ENCODE data around the gene C10orf62.

C10orf62 gene

DNA sequence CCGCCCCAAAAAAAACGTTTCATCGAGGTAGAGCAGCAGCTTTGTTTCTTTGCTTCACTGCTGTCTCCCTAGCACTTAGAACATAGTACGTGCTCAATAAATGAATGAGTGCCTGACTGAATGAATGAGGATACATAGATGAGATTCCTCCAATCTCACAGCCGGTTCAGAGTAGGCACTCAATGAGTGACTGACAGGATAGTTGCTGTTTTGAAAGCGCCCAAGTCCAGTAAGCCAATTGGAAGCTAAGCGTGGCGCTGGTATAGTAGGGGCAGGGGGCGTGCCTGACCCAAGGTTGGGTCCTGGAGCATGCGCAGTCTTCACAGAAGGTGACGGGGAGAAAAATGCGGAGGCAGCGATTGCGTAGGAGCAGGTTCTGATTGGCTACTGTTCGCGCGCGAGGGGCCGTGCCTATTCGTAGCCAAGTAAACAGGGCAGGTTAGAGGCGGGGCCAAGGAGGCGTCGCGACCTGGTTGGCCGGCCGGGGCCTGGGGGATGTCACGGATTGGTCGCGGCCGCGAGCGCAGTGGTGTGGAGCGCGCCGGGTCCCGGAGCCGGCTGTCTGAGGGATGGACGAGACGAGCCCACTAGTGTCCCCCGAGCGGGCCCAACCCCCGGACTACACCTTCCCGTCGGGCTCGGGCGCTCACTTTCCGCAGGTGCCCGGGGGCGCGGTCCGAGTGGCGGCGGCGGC is 50.8 kb downstream of the C10orf62 start, which contains the start of gene PI4K2A:
Gene PI4K2A, plus strand, starts transcription at position 498 of the 694 bp plus-strand sequence. Its CDS starts 72 bp downstream, at position 570.
- TF ChIP-seq, protein P1, sequence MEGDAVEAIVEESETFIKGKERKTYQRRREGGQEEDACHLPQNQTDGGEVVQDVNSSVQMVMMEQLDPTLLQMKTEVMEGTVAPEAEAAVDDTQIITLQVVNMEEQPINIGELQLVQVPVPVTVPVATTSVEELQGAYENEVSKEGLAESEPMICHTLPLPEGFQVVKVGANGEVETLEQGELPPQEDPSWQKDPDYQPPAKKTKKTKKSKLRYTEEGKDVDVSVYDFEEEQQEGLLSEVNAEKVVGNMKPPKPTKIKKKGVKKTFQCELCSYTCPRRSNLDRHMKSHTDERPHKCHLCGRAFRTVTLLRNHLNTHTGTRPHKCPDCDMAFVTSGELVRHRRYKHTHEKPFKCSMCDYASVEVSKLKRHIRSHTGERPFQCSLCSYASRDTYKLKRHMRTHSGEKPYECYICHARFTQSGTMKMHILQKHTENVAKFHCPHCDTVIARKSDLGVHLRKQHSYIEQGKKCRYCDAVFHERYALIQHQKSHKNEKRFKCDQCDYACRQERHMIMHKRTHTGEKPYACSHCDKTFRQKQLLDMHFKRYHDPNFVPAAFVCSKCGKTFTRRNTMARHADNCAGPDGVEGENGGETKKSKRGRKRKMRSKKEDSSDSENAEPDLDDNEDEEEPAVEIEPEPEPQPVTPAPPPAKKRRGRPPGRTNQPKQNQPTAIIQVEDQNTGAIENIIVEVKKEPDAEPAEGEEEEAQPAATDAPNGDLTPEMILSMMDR (IDR thresholded peaks at IDR 0.05; ENCODE audit: low read depth, low read length) = no peak
- TF ChIP-seq EZH2phosphoT487 (IDR thresholded peaks at IDR 0.05; ENCODE audit: low read depth) = no peak
- H3K9ac ChIP-seq (ENCODE audit: low read length) = peak within 1 kb of the TSS; percentile 94
- peak within 1 kb of the TSS; percentile 71 for H3K4me2 ChIP-seq (ENCODE audit: low read length)
- H4K20me1 ChIP-seq (ENCODE audit: insufficient read depth, low read length) = peaks cover 7% of the 10 kb centered on the region; the same call in 1 of the 2 replicates
- no peaks in the 10 kb centered on the region for H3K9me3 ChIP-seq (ENCODE audit: insufficient read depth, low read length)
- H3K27ac ChIP-seq (ENCODE audit: low read length) = peak within 1 kb of the TSS; percentile 79
- H3K4me3 ChIP-seq (ENCODE audit: low read length) = peak within 1 kb of the TSS; percentile 99
- H2AFZ ChIP-seq (ENCODE audit: low read depth, low read length) = peak within 1 kb of the TSS; percentile 70; the same call in 1 of the 2 replicates
- H3K27me3 ChIP-seq (ENCODE audit: low read depth, low read length) = no peaks in the 10 kb centered on the region
- peaks cover 13% of the 10 kb centered on the region for H3K36me3 ChIP-seq (replicated peaks; ENCODE audit: low read depth, low read length)
- peaks cover 36% of the 10 kb centered on the region for H3K79me2 ChIP-seq (ENCODE audit: low read length)
- H3K4me1 ChIP-seq (ENCODE audit: low read length) = peaks cover 17% of the 10 kb centered on the region
